Central memory CD4-positive, alpha-beta T cell (primary cell): ENCODE results near the gene ME2.
A peak's percentile ranks its signal among the peaks of the same experiment; 100 is the strongest.
"Not testable (repeated sequence)": the region's sequence is repeated elsewhere in the genome, so short reads cannot be mapped to it uniquely, and the experiment has no call there.

Experiments used
- DNase-seq: peaks from one replicate; pipeline ENCODE4 v3.0.0; 2022

The ME2 gene

GRCh38 chr18:50928551-50928950 is 49.6 kb downstream of the ME2 start:
- DNase-seq: no peak

- no peak for DNase-seq
Measured at GRCh38 chr18:50933684-50934083, 54.8 kb downstream of the ME2 start.

GRCh38 chr18:50934545-50935211 is 55.8 kb downstream of the ME2 start:
- no peak for DNase-seq

- no peak for DNase-seq
Measured at GRCh38 chr18:50935493-50936191, 56.7 kb downstream of the ME2 start.

- DNase-seq: no peak
Measured at GRCh38 chr18:50937183-50937582, 58.3 kb downstream of the ME2 start.

- DNase-seq: no peak
Measured at GRCh38 chr18:50938912-50939311, 60.0 kb downstream of the ME2 start.

- no peak for DNase-seq
Measured at GRCh38 chr18:50944245-50944932, 65.5 kb downstream of the ME2 start.

GRCh38 chr18:50945918-50946317 is 67.0 kb downstream of the ME2 start:
- not testable (repeated sequence) for DNase-seq

- DNase-seq: no peak
Measured at GRCh38 chr18:50947899-50948298, 69.0 kb downstream of the ME2 start.

GRCh38 chr18:50949185-50949584 is 70.3 kb downstream of the ME2 start:
- no peak for DNase-seq

- DNase-seq: no peak
Measured at GRCh38 chr18:50950626-50951025, 71.7 kb downstream of the ME2 start.

- DNase-seq: no peak
Measured at GRCh38 chr18:50953822-50954221, 74.9 kb downstream of the ME2 start.

- no peak for DNase-seq
Measured at GRCh38 chr18:50955253-50955652, 76.3 kb downstream of the ME2 start.

- no peak for DNase-seq
Measured at GRCh38 chr18:50956116-50956515, 77.2 kb downstream of the ME2 start.

- DNase-seq: no peak
Measured at GRCh38 chr18:50961974-50962373, 83.1 kb downstream of the ME2 start.

- DNase-seq: peak; percentile 58
Measured at GRCh38 chr18:50967714-50968661, 89.1 kb downstream of the ME2 start, which contains the start of gene ELAC1. Gene ELAC1 (plus strand): TSS chr18:50968040. CDS start chr18:50974405, 6,365 bp downstream.

- no peak for DNase-seq
Measured at GRCh38 chr18:50969448-50969847, 90.5 kb downstream of the ME2 start.

- DNase-seq: no peak
Measured at GRCh38 chr18:50970006-50970405, 91.1 kb downstream of the ME2 start.

GRCh38 chr18:50972404-50972803 is 93.5 kb downstream of the ME2 start:
- DNase-seq: not testable (repeated sequence)

GRCh38 chr18:50973367-50974126 is 94.6 kb downstream of the ME2 start:
- DNase-seq: no peak

- DNase-seq: no peak
Measured at GRCh38 chr18:50977037-50977760, 98.3 kb downstream of the ME2 start.
